ENCODE results near the gene RNF115. TPM values are rescaled to one million over a fixed set of nuclear protein-coding genes. Genes with fewer than 3 reads are reported as not detected.

Gene RNF115
- 10 to 100 TPM in 7 of 8 experiments, 1 to 10 TPM in 1; 7.2 to 18.7 (median 16.3) TPM for total RNA-seq

- peak; percentile 88 to 96 (median 96) for ATAC-seq (replicated peaks in 6 of 8)
- peak within 1 kb of the TSS; percentile 67 to 89 for H3K27ac ChIP-seq
- H3K4me1 ChIP-seq (replicated peaks in 1 of 2): peaks cover 4 to 12% of the 10 kb centered on the region in 2 donors
- in situ Hi-C loops (cut with MboI; ENCODE audit: low pct_unique_long_range_greater_than_20kb in 2 of 9, low sequenced_read_pairs in 9 of 9, unreplicated experiment in 9 of 9): no loop called here
- H3K4me3 ChIP-seq: peak within 1 kb of the TSS; percentile 56 to 97 (median 63)
- WGBS, 10 experiments: 0 to 4% (median 1%) methylated on average over 1 to 42 of the region's 89 CpGs; no CpG with 5 or more reads in 4 of the 10 experiments
Observed at GRCh38 chr1:145823565-145824498, at the start of gene RNF115, which contains the start of gene POLR3C. RNF115 (minus strand) TSS chr1:145824095; CDS start chr1:145823873, 222 bp downstream. POLR3C (plus strand) TSS chr1:145824200; CDS start chr1:145825777, 1,577 bp downstream.

GRCh38 chr1:145871994-145872924 lies 48.4 kb upstream of the RNF115 start:
- WGBS, 10 experiments: 10 to 71% (median 40%) methylated on average over 1 to 26 of the region's 47 CpGs; no CpG with 5 or more reads in 1 of the 10 experiments
- Histone ChIP-seq H3K4me1 (replicated peaks in 1 of 2) (no peaks in the 10 kb centered on the region), H3K4me3 (no peak overlapping the region), H3K27ac (no peak overlapping the region)
- in situ Hi-C loops (cut with MboI; ENCODE audit: low pct_unique_long_range_greater_than_20kb in 2 of 9, low sequenced_read_pairs in 9 of 9, unreplicated experiment in 9 of 9): loop anchor here in 1 of 9 experiments (25.0 kb wide), 1 partner anchor 110 kb away; no protein-coding TSS in a partner anchor
- ATAC-seq (replicated peaks in 6 of 8): peak; percentile 53 to 78 (median 62)

- H3K4me3 ChIP-seq: no peak overlapping the region
- ATAC-seq (replicated peaks in 6 of 8): no peak
- in situ Hi-C loops (cut with MboI; ENCODE audit: low pct_unique_long_range_greater_than_20kb in 2 of 9, low sequenced_read_pairs in 9 of 9, unreplicated experiment in 9 of 9): loop anchor here in 1 of 9 experiments (25.0 kb wide), 1 partner anchor 106 kb away; no protein-coding TSS in a partner anchor
- WGBS, 10 experiments: 42 to 91% (median 72%) methylated on average over 2 to 4 of the region's 4 CpGs
- H3K4me1 ChIP-seq (replicated peaks in 1 of 2): no peaks in the 10 kb centered on the region
- H3K27ac ChIP-seq: no peak overlapping the region
Observed at GRCh38 chr1:145868232-145868631, 44.3 kb upstream of the RNF115 start.

- no peak overlapping the region for H3K4me3 ChIP-seq
- in situ Hi-C loops (cut with MboI; ENCODE audit: low pct_unique_long_range_greater_than_20kb in 2 of 9, low sequenced_read_pairs in 9 of 9, unreplicated experiment in 9 of 9): loop anchor here in 1 of 9 experiments (25.0 kb wide), 1 partner anchor 101 kb away; no protein-coding TSS in a partner anchor
- no peak overlapping the region for H3K27ac ChIP-seq
- no peaks in the 10 kb centered on the region for H3K4me1 ChIP-seq (replicated peaks in 1 of 2)
- ATAC-seq (replicated peaks in 6 of 8): no peak
- WGBS, 10 experiments: 46 to 100% (median 78%) methylated on average over 1 to 5 of the region's 5 CpGs; no CpG with 5 or more reads in 2 of the 10 experiments
Observed at GRCh38 chr1:145863282-145864018, 39.6 kb upstream of the RNF115 start.

GRCh38 chr1:145859491-145860023 lies 35.7 kb upstream of the RNF115 start:
- Histone ChIP-seq H3K4me1 (replicated peaks in 1 of 2) (peaks cover 5 to 8% of the 10 kb centered on the region in 2 donors), H3K27ac (peak overlapping the region; percentile 11 to 93), H3K4me3 (peak overlapping the region; percentile 64 to 97 (median 93))
- in situ Hi-C loops (cut with MboI; ENCODE audit: low pct_unique_long_range_greater_than_20kb in 2 of 9, low sequenced_read_pairs in 9 of 9, unreplicated experiment in 9 of 9): loop anchor here in 1 of 9 experiments (25.0 kb wide), 1 partner anchor 97 kb away; no protein-coding TSS in a partner anchor
- peak; percentile 67 to 80 (median 70) for ATAC-seq (replicated peaks in 6 of 8)
- 0 to 9% (median 0%) methylated on average over 1 to 32 of the region's 41 CpGs; no CpG with 5 or more reads in 3 of the 10 experiments for WGBS, 10 experiments

- 0% methylated on average over 1 to 2 of the region's 42 CpGs; no CpG with 5 or more reads in 5 of the 10 experiments for WGBS, 10 experiments
- in situ Hi-C loops (cut with MboI; ENCODE audit: low pct_unique_long_range_greater_than_20kb in 2 of 9, low sequenced_read_pairs in 9 of 9, unreplicated experiment in 9 of 9): loop anchor here in 1 of 9 experiments (25.0 kb wide), 1 partner anchor 97 kb away; no protein-coding TSS in a partner anchor
- peak; percentile 82 to 90 (median 86) for ATAC-seq (replicated peaks in 6 of 8)
- Histone ChIP-seq H3K4me3 (peak within 1 kb of the TSS; percentile 64 to 97 (median 93)), H3K27ac (peak within 1 kb of the TSS; percentile 90 to 93), H3K4me1 (replicated peaks in 1 of 2) (peaks cover 5 to 8% of the 10 kb centered on the region in 2 donors)
Observed at GRCh38 chr1:145858901-145859490, 35.1 kb upstream of the RNF115 start, which contains the start of gene PIAS3. PIAS3 (minus strand) TSS chr1:145859081; CDS start chr1:145858990, 91 bp downstream.

GRCh38 chr1:145858238-145858900 lies 34.5 kb upstream of the RNF115 start:
- in situ Hi-C loops (cut with MboI; ENCODE audit: low pct_unique_long_range_greater_than_20kb in 2 of 9, low sequenced_read_pairs in 9 of 9, unreplicated experiment in 9 of 9): loop anchor here in 1 of 9 experiments (25.0 kb wide), 1 partner anchor 96 kb away; no protein-coding TSS in a partner anchor
- Histone ChIP-seq H3K4me1 (replicated peaks in 1 of 2) (peaks cover 5 to 8% of the 10 kb centered on the region in 2 donors), H3K27ac (peak overlapping the region; percentile 90 to 93), H3K4me3 (peak overlapping the region; percentile 64 to 97 (median 93))
- whole genome bisulfite sequencing, 10 experiments: 8% methylated on average over 2 of the region's 35 CpGs; no CpG with 5 or more reads in 9 of the 10 experiments
- peak; percentile 4 to 65 (median 33) for ATAC-seq (replicated peaks in 6 of 8)

GRCh38 chr1:145857170-145857569 lies 33.3 kb upstream of the RNF115 start:
- no peak for ATAC-seq (replicated peaks in 6 of 8)
- in situ Hi-C loops (cut with MboI; ENCODE audit: low pct_unique_long_range_greater_than_20kb in 2 of 9, low sequenced_read_pairs in 9 of 9, unreplicated experiment in 9 of 9): loop anchor here in 1 of 9 experiments (25.0 kb wide), 1 partner anchor 95 kb away; no protein-coding TSS in a partner anchor
- H3K27ac ChIP-seq: no peak overlapping the region
- no peak overlapping the region for H3K4me3 ChIP-seq
- 80 to 100% (median 91%) methylated on average over 1 to 4 of the region's 4 CpGs; no CpG with 5 or more reads in 6 of the 10 experiments for WGBS, 10 experiments
- peaks cover 5 to 8% of the 10 kb centered on the region in 2 donors for H3K4me1 ChIP-seq (replicated peaks in 1 of 2)

- 44 to 97% (median 86%) methylated on average over 2 to 7 of the region's 7 CpGs for WGBS, 10 experiments
- Histone ChIP-seq H3K4me3 (no peak overlapping the region), H3K4me1 (replicated peaks in 1 of 2) (peaks cover 5 to 8% of the 10 kb centered on the region in 2 donors), H3K27ac (no peak overlapping the region)
- no peak for ATAC-seq (replicated peaks in 6 of 8)
- in situ Hi-C loops (cut with MboI; ENCODE audit: low pct_unique_long_range_greater_than_20kb in 2 of 9, low sequenced_read_pairs in 9 of 9, unreplicated experiment in 9 of 9): loop anchor here in 1 of 9 experiments (25.0 kb wide), 1 partner anchor 93 kb away; no protein-coding TSS in a partner anchor
Observed at GRCh38 chr1:145855426-145855948, 31.6 kb upstream of the RNF115 start.

GRCh38 chr1:145849356-145850160 lies 25.7 kb upstream of the RNF115 start:
- Histone ChIP-seq H3K27ac (no peak overlapping the region), H3K4me3 (no peak overlapping the region), H3K4me1 (replicated peaks in 1 of 2) (peaks cover 2 to 9% of the 10 kb centered on the region in 2 donors)
- WGBS, 10 experiments: 71 to 100% (median 82%) methylated on average over 1 to 9 of the region's 15 CpGs; no CpG with 5 or more reads in 4 of the 10 experiments
- in situ Hi-C loops (cut with MboI; ENCODE audit: low pct_unique_long_range_greater_than_20kb in 2 of 9, low sequenced_read_pairs in 9 of 9, unreplicated experiment in 9 of 9): loop anchor here in 1 of 9 experiments (25.0 kb wide), 1 partner anchor 87 kb away; no protein-coding TSS in a partner anchor
- no peak for ATAC-seq (replicated peaks in 6 of 8)
